Stimulated activated CD4-positive, alpha-beta T cell treated with anti-CD3 and anti-CD28 coated beads, Interleukin-2, amount 100 ng/mL, for 24 hours (primary cell): ENCODE measurements around the gene FIZ1.
"Not testable (repeated sequence)": the region's sequence is repeated elsewhere in the genome, so short reads cannot be mapped to it uniquely, and the experiment has no call there.

Experiments used
- DNase-seq, 2 donors: peaks; one replicate each; pipeline ENCODE4 v3.0.0-alpha.2; 2020

Gene FIZ1

DNA sequence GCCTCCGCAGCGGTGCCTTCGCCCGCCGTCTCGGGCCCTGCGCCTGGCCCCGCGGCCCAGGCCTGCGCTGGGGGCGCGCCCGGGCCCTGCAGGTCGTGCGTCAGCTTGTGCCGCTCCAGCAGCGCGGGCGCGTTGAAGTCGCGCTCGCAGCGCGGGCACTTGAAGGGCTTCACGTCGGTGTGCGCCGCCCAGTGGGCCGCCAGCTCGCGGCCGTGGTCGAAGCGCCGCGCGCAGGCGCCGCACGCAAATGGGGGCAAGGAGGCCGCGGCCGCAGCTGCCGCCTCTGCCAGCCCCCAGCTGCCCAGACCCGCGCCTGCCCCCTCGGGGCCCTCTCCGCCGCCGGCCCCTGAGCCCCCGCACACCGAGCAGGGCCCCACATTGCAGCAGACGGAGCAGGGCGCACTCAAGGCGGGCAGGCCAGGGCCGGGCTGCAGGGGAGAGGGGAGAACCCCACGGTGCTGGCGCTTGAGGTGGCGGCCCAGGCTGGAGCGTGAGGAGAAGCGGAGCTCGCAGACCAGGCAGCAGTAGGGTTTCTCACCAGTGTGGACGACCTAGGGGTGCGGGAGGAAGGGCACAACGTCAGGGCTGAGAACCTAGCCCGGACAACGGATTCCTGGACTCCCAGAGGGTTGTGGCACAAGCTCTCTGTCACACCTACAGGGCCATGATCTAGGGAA, 6.1 kb downstream of the FIZ1 start:
- no peak for DNase-seq

DNA sequence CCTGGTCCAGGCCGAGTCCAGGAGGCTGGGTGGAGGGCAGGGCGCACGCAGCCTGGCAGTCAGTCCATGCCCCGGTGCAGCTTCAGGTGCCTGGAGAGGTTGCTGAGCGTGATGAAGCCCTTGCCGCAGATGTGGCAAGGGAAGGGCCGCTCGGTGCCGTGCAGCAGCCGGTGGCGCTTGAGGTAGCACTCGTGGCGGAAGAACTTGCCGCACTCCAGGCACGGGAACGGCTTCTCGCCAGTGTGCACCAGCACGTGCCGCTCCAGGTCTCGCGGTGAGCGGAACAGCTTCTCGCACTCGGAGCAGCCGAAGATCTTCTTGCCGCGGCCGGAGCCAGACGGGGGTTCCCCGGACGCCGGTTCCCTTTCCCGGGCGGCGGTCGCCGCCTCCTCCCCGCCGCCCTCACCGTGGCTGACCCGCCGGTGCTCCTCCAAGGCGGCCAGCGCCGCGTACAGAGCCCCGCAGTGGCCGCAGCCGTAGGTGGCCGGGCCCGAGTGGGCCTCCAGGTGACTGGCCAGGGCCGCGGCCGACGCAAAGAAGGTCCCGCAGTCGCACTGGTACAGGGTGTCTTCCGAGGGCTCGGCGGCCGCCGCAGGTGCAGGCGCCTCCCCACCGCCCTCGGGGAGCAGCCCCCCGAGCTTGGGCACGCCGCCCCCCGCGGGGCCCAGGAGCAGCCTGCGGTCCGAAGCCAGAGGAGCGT, 6.8 kb downstream of the FIZ1 start:
- DNase-seq: no peak

DNA sequence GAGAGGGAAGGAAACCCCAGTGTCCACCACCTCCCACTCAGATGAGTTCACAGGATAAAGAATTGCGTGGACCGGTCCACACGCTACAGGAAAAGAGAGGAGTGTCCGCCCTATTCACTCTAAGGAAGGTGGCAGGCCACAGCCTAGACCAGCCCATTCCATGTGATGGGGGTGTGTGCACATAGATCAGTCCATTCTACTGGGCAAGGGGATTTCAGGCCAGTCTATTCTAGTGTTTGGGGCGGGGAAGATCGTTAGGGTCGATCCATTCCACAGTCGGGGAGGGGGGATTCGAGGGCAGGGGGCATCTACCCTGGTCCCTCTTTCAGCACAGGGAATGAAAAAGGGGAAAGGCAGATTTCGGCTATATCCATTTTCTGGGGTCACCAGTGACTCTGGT, 7.8 kb downstream of the FIZ1 start:
- DNase-seq: no peak

DNA sequence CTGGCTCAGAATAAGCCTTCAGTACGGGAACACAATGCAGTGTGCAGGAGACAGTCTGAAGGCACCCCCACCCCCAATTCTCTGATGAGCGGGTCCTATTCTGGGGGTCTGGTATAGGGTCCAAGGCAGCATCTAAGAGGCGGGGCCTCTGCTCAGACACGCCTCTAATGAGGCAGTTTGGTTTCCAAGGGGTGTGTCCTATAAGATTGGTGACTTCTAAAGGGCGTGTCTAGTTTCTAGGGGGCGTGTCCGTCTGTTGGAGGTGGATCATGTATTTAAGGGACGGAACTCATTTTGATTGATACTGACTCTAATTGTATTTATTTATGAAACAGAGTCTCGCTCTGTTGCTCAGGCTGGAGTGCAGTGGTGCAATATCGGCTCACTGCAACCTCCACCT, 8.7 kb downstream of the FIZ1 start:
- DNase-seq: peak in 1 of 2 donors; percentile 26

DNA sequence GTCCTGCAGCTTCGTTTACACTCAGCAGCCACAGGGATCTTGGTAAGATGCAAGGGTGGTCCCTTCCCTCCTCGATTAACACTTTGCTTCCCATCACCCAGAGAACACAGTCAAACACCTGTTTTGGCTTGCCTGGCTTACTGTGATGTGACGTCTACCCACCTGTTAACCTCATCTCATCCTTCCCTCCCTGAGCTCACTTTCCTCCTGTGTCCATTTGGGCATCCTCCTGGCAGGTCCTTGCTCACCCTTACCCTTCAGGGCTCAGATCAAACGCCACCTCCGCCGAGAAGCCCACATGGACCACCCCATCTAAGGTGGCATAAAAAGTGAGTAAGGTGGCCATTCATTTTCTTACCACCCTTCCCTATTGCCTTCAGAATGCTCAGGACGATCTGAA, 9.2 kb downstream of the FIZ1 start:
- DNase-seq: no peak

DNA sequence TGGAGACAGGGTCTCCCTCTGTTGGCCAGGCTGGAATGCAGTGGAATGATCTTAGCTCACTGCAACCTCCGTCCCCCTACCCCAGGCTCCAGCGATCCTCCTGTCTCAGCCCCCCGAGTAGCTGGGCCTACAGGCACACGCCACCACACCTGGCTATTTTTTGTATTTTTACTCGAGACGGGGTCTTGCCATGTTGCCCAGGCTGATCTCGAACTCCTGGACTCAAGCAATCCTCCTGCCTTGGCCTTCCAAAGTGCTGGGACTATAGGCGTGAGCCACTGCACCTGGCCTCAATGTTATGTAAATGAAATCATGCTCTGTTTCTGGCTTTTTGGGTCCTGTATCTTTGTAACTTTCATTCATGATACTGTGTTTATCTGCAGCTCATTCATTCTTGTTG, 10.6 kb downstream of the FIZ1 start:
- no peak for DNase-seq

DNA sequence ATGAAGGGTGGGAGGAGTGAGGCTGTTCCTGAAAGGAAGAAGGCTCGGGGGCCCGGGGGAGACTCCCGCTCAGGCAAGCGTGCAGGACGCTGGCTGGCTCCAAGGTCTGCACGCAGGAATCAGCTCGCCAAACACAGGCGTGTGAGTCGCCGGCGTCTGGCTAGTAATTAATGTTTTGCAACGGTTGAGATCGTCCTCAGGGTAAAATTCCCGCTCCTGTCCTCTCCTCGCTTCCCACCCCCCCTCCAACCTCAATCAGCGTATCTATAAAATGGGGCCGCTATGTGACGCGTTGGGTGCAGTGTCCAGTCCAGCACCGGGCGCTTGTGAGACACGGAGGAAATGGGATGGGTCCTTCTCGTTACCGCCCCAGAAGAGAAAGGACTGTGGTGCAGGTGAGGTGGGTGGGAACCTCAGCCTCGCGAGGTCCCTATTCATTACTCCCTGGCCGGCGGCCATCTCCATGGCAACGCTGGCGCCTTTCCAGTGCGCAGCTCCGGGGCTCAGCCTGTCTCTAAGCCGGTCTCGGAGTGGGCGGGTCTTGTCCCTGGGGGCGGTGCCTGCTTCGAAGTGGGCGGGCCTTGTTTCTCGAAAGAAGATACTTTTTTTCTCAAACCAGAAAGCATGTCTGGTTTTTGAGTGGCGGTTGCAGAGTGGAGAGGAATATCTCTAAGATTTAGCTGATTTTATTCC, 12.2 kb downstream of the FIZ1 start:
- DNase-seq: peak; percentile 94 to 97

DNA sequence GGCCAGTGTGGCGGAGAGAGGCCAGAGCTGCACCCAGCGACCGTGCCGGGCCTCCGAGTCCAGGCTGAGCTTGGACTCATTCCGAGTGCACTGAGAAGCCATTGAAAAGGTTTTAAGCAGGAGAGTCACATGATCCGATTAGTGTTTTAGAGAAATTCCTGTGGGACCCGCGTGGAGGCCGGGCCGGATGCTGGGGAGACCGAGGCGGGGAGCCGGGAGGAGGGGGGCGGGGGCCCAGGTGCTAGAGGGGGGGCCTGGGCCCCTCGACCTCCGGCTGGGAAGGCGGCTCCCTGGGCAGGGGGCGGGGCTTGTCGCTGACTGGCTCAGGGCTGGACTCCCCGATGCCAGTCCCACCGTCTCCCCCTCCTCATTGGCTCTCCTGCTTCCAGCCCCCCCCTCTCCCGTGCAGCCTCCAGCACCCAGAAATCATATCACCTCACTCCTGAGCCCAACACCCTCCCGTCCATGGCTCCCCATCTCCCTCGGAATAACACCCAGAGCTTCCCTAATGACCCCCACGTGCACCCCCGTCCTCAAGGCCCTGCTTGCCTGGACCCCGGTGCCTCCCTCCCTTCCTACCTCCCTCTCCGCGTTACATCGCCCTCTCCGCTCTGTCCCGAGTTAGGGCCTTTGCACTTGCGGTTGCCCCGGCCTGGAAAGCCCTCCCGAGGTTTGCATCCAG, 13.5 kb downstream of the FIZ1 start:
- DNase-seq: peak; percentile 65 to 68

DNA sequence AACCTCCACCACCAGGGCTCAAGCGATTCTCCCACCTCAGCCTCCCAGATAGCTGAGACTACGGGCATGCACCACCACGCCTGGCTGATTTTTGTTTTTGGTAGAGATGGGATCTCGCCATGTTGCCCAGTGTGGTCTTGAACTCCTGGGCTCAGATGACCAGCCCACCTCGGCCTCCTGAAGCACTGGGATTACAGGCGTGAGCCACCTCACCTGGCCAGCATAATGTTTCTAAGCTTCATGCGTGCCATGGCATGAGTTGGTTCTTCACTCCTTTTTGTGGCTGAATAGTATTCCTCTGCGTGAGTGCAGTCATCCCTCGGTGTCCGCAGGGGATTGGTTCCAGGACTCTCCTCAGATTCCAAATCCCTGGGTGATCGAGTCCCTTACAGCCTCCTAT, 14.4 kb downstream of the FIZ1 start:
- no peak for DNase-seq

DNA sequence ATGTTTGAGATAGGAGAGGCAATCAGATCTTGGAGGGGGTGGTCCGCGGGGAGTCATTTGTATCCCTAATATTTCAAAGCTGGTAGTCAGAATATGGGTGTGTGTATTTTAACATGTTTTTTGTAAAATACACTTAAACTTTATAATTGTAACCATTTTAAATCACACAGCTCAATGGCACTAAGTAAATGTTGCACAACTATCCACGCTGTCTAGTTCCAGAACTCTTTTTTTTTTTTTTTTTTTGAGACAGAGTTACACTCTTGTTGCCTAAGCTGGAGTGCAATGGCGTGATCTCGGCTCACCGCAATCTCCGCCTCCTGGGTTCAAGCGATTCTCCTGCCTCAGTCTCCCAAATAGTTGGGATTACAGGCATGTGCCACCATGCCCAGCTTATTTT, 15.4 kb downstream of the FIZ1 start:
- DNase-seq: not testable (repeated sequence)

DNA sequence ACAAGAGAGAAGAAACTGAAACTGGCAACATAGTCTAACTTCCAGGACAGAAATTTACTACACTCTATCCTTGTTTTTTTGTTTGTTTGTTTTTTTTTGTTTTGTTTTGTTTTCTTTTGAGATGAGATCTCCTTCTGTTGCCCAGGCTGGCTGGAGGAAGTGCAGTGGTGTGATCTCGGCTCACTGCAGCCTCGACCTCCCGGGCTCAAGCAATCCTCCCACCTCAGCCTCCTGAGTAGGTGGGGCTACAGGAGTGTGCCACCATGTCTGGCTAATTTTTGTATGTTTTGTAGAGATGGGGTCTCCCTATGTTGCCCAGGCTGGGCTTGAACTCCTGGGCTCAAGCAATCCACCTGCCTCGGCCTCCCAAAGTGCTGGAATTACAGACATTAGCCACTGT, 17.0 kb downstream of the FIZ1 start:
- not testable (repeated sequence) for DNase-seq

DNA sequence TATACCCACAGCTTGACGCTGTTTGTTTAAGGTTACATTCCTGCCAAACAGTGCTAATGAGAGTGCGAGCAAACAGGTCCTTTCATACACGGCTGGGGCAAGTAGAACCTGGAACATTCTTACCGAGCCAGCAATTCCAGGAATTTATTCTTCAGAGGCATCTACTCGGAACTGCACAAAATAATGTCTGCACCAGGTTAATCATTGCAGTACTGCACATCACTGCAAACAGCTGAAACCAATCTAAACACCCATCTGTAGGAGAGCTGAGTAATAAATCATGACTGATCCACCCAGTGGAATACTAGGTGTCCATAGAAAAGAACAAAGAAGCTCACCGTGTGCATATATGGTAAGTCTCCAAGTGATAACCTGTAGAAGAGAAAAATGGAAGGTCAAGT, 17.5 kb downstream of the FIZ1 start:
- no peak for DNase-seq

DNA sequence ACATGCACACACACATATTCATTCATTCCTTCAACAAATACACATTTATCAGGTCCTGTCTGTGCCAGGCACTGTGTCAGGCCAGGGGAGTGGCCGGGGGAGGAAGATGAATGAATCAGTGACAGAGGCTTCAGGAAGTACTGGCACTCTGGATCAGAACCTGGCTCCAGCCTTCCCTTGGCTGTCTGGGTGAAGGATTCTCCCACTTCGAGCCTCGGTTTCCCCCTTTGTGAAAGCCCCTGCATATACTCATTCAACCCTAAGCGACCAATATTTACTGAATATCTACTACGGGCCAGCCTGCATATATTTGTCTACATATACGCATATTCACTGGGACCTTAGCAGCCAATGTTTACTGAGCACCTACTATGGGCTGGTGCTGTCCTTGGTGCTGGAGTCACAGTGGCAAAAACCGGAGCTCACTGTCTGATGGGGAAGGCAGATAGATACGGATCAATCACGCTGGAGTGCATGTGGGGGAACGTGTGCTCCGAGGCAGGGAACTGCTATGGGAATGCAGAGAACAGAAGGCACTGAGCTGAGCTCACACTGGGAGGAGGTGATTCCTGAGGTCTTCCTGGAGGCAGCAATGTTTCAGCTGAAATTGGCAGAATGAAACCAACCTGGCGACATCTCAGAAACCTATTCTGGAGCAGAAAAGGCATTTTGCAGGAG, 18.0 kb downstream of the FIZ1 start:
- peak in 1 of 2 donors; percentile 33 for DNase-seq

DNA sequence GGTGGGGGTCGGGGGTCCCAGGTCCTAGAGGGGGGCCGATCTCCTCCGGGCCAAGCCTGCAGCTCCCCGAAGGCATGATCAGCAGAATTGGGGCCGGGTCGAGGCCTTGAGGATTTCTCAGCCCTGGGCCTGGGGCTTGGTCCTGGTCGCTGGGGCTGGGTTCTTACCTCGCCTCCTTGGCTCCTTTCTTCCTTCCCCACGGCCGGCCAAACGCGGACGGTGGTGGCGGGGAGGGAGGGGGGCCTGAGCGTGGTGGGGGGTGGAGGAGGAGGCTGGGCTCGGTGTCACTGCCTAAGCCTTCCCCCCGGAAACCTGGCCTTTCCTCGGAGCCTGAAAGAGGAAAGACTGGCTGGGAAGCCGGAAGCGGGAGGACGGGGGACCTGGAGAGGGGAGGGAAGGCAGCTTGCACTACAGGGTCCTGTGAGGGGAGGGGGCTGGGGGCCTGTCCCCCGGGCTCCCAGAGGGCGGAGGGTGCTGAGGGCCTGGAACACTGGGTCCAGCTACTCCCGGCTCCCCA, 18.6 kb downstream of the FIZ1 start, which contains the start of gene ZNF579:
Gene ZNF579 (minus strand): TSS at position 221 of the 517 bp plus-strand sequence. CDS start 1,209 bp downstream, outside the sequence.
- DNase-seq: peak; percentile 87 to 88

DNA sequence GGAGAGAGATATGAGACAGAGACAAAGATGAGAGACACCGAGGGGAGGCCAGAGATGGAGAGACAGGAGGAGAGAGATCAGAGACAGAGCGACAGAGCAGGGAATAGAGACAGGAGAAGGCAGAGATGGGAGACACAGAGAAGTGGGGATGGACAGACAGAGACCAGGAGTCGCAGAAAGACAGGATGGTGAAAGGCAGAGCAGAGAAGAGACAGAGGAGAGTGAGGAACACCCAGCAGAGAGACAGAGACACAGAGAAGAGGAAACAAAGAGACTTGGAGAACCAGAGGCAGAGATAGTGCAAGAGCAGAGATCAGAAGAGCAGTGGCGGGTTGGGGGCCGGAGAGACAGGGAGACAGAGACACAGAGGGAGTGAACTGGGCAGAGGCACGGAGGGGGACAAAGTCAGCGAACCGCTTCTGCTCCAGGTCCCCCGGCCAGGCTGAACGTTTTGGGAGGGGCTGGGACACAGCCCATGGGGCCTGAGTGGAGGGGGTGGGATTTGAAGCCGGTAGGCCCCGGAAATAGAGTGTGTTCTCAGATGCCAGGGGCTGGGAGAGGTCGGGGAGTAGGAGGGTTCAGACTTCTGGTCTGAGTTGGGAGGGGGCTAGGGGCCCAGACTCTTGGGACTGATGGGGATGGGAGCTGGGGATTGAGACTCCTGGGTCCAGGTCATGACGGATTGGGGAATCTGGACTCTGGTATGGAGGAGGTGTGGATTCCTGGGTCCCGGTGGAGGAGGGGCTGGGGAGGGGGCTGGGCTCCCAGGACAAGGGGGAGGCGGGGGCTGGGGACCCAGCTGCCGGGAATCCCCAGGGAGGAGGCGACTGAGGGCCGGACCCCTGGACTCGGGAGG, 19.3 kb downstream of the FIZ1 start:
- DNase-seq: no peak

DNA sequence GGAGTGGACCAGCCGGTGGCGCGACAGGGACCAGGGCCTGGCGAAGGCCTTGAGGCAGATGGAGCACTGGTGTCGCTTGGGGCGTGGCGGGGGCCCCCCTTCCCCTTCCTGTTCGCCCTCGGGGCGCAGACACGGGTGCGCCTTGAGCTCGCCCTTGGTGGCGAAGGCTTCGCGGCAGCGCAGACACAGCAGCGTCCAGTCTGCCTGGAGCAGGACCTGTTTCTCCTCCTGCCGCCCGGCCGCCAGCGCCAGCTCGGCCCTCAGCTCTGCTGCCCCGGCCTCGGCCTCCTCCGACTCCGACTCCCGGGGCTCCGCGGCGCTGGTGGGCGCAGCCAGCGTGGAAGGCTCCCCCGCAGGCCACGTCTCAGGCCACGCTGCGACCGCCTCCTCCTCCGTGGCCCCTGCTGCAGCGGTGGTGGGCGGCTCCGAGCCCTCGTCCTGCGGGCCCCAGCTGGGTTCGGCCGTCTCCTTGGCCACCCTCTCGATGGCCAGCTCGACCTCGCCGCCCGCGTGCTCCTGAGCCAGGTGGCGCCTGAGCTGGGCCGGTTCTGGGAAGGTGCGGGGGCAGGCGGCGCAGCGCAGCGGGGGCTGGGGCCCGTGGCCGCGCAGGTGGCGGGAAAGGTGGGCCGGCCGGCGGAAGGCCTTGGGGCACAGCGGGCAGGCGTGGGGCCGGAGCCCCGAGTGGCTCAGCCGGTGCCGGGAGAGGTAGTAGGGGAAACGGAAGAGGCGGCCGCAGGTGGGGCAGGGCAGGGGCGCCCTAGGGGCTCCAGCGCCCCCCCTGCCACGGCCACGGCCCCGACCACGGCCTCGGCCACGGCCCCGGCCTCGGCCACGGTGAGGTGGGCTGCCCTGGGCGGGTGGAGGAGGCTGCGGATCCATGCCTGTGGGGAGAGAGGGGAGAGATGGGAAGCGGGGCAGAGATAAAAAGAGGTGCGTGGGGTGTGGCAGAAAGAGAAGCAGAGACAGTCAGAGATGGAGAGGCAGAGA, 20.3 kb downstream of the FIZ1 start:
- no peak for DNase-seq

DNA sequence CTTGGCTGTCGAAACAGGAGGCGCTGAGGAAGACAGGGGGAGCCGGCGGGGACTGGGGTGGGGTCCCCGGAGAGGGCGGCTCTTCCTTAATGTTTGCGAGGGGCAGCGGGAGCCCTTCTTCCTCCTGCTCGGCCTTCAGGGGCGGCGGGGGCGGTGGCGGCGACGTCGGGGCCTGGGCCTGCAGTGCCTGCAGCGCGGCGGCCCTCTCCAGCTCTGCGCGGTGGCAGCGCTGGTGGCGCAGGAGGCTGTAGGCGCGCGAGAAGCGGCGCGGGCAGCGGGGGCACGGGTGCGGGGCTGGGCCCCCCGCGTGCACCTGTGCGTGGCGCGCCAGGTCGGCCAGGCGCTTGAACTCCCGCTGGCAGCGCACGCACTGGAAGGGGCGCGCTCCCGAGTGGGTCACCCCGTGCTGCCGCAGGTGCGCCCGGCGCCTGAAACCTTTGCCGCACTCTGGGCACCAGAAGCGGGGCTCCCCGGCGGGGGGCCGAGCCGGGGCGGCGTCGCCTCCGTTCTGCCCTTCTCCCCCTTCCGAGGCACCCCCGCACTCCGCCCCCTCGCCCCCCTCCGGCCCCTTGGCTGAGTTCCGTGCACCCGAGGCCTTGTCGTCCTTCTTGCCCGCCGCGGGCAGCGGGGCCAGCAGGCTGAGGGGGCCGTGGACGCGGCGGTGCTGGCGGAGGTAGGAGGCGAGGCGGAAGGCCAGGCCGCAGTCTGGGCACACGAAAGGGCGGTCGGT, 21.1 kb downstream of the FIZ1 start:
- DNase-seq: no peak

DNA sequence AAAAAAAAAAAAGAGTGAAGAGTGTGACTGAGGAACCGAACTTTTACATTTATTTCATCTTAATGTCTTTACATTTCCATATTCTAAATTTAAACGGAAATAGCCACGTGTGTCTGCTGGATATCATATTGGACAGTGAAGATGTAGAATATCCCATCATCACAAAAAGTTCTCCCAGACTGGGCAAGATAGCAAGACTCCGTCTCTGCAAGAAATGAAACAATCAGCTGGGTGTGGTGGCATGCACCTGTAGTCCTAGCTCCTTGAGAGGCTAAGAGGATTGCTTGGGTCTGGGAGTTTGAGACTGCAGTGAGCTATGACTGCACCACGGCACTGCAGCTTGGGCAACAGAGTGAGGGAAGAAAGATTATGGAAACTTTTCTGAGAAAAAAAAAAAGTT, 22.6 kb downstream of the FIZ1 start:
- DNase-seq: no peak

DNA sequence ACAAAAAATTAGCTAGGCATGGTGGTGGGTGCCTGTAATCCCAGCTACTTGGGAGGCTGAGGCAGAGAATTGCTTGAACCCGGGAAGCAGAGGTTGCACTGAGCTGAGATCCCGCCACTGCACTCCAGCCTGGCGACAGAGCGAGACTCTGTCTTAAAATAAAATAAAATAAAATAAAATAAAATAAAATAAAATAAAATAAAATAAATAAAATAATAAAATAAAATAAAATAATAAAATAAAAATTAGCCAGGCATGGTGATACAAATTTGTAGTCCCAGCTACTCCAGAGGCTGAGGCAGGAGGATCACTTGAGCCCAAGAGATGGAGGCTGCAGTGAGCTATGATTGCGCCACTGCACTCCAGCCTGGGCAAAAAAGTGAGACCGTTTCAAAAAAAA, 25.4 kb downstream of the FIZ1 start:
- DNase-seq: not testable (repeated sequence)

DNA sequence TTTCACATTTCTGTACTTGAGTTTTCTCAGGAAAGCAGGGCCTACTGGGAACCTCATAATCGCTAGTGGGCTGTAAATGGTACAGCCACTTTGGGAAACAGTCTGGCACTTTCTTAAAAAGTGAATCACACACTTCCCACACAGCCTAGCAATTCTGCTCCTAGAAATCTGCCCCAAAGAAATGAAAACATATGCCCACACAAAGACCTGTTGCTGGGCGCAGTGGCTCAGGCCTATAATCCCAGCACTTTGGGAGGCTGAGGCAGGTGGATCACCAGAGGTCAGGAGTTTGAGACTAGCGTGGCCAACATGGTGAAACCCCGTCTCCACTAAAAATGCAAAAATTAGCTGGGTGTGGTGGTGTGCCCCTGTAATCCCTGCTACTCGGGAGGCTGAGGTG, 29.8 kb downstream of the FIZ1 start:
- DNase-seq: not testable (repeated sequence)
